H1 (cell line): Measurements from ENCODE around the gene TDRD9. TPM values are rescaled to one million over a fixed set of nuclear protein-coding genes. Genes with fewer than 3 reads are reported as not detected.

Source experiments
- CTCF ChIA-PET: fragments of 300-600 bp; sonication (Branson Sonifier 250); formaldehyde crosslinking; loops from one replicate; lab custom pipeline; 2021; ENCODE audit not compliant: partially characterized antibody; lab: Charles Lee
- POLR2A ChIA-PET: fragments of 300-600 bp; sonication (Branson Sonifier 250); formaldehyde crosslinking; loops from one replicate; lab custom pipeline; 2021; ENCODE audit warnings: inconsistent platforms; ENCODE audit not compliant: partially characterized antibody; lab: Charles Lee
- DNase-seq, 2 experiments: peaks; one replicate each; pipeline versions ENCODE4 v3.0.0 to v3.0.0-alpha.2; 2010 to 2022; ENCODE audit warnings: low spot score in 2 of 2, low read depth in 1 of 2, mixed read lengths in 1 of 2
- FAIRE-seq: peaks from 2 replicates; lab custom pipeline; 2011; peaks lifted over from hg19 to GRCh38; lab: Jason Lieb, UNC
- H2AFZ ChIP-seq: 2 replicates; pipeline ENCODE4 v1.8.1; 2012; ENCODE audit warnings: low read length, inconsistent platforms
- H2AK5ac ChIP-seq: 2 replicates; pipeline ENCODE4 v1.6.1; 2013; ENCODE audit warnings: low read depth, low read length
- H2BK120ac ChIP-seq: replicated peaks from 2 replicates; pipeline ENCODE3; 2013; ENCODE audit warnings: low read depth, low read length, inconsistent platforms
- H2BK12ac ChIP-seq: 2 replicates; pipeline ENCODE4 v1.6.1; 2013; ENCODE audit warnings: low read depth, low read length
- H2BK15ac ChIP-seq: 2 replicates; pipeline ENCODE4 v1.6.1; 2013; ENCODE audit warnings: low read length
- H2BK20ac ChIP-seq: 2 replicates; pipeline ENCODE4 v1.6.1; 2013; ENCODE audit warnings: low read length
- H2BK5ac ChIP-seq: 2 replicates; pipeline ENCODE4 v1.6.1; 2013; ENCODE audit warnings: low read depth, low read length
- H3K14ac ChIP-seq: 2 replicates; pipeline ENCODE4 v1.6.1; 2013; ENCODE audit warnings: inconsistent platforms; ENCODE audit not compliant: insufficient read length
- H3K18ac ChIP-seq: 2 replicates; pipeline ENCODE4 v1.6.1; 2013; ENCODE audit warnings: low read length; ENCODE audit errors: extremely low read depth
- H3K23ac ChIP-seq: 2 replicates; pipeline ENCODE4 v1.6.1; 2013; ENCODE audit warnings: inconsistent platforms; ENCODE audit not compliant: insufficient read length
- H3K23me2 ChIP-seq: 2 replicates; pipeline ENCODE4 v1.6.1; 2013; ENCODE audit warnings: low read depth, low read length
- H3K27ac ChIP-seq: 2 replicates; pipeline ENCODE4 v1.6.1; 2011; ENCODE audit warnings: low read depth, low read length, inconsistent platforms
- H3K27me3 ChIP-seq, 4 experiments: replicated peaks in 1 of 4; 1 replicate in 1 of 4; 2 replicates in 3 of 4; pipeline versions ENCODE4 v1.6.1 to v1.8.1; 2011 to 2013; ENCODE audit warnings: low read length in 3 of 4, mild to moderate bottlenecking in 3 of 4, inconsistent platforms in 2 of 4, mixed read lengths in 2 of 4, moderate library complexity in 1 of 4; ENCODE audit not compliant: control insufficient read depth in 3 of 4, insufficient read depth in 3 of 4; ENCODE audit errors: extremely low read depth in 1 of 4
- H3K36me3 ChIP-seq, 4 experiments: 2 replicates each; pipeline versions ENCODE4 v1.6.1 to v1.8.1; 2011 to 2013; ENCODE audit warnings: mild to moderate bottlenecking in 4 of 4, low read length in 3 of 4, moderate library complexity in 2 of 4, control low read depth in 1 of 4, inconsistent platforms in 1 of 4; ENCODE audit not compliant: insufficient read depth in 4 of 4, control insufficient read depth in 2 of 4
- H3K4ac ChIP-seq: replicated peaks from 2 replicates; pipeline ENCODE3; 2013; ENCODE audit warnings: low read length, low read depth, mixed read lengths, inconsistent platforms; ENCODE audit not compliant: insufficient read length
- H3K4me1 ChIP-seq, 4 experiments: replicated peaks in 1 of 4; 1 replicate in 1 of 4; 2 replicates in 3 of 4; pipeline versions ENCODE4 v1.6.1 to v1.8.1; 2011 to 2013; ENCODE audit warnings: low read length in 3 of 4, inconsistent platforms in 2 of 4, mixed read lengths in 1 of 4; ENCODE audit not compliant: insufficient read depth in 4 of 4, control insufficient read depth in 3 of 4
- H3K4me2 ChIP-seq, 2 experiments: 2 replicates each; pipeline versions ENCODE4 v1.6.1 to v1.8.1; 2011 to 2013; ENCODE audit warnings: low read depth in 2 of 2, low read length in 2 of 2, control low read depth in 1 of 2, inconsistent platforms in 1 of 2, mild to moderate bottlenecking in 1 of 2; ENCODE audit not compliant: insufficient read depth in 1 of 2
- H3K4me3 ChIP-seq, 4 experiments: fragments of 200-600, 300-600 bp in 1 of 4; sonication (generic), shearing (Covaris generic), sonication (Bioruptor Twin) in 1 of 4; 2 replicates each; pipeline versions ENCODE4 v1.5.1 to v1.8.1; 2011 to 2016; ENCODE audit warnings: low read length in 4 of 4, low read depth in 3 of 4, control low read depth in 2 of 4, inconsistent platforms in 2 of 4, mild to moderate bottlenecking in 2 of 4, mixed read lengths in 1 of 4, moderate library complexity in 1 of 4; ENCODE audit not compliant: insufficient read depth in 2 of 4; ENCODE audit errors: extremely low read depth in 1 of 4
- H3K56ac ChIP-seq: replicated peaks from 2 replicates; pipeline ENCODE3; 2013; ENCODE audit warnings: low read depth, mild to moderate bottlenecking, mixed read lengths, low read length, inconsistent platforms; ENCODE audit not compliant: insufficient read length
- H3K79me1 ChIP-seq: 2 replicates; pipeline ENCODE4 v1.6.1; 2013; ENCODE audit warnings: low read depth, low read length, control low read depth
- H3K79me2 ChIP-seq, 2 experiments: 2 replicates each; pipeline versions ENCODE4 v1.6.1 to v1.8.1; 2012 to 2013; ENCODE audit warnings: low read length in 2 of 2, mild to moderate bottlenecking in 2 of 2, inconsistent platforms in 1 of 2; ENCODE audit not compliant: insufficient read depth in 2 of 2, control insufficient read depth in 1 of 2
- H3K9ac ChIP-seq, 4 experiments: replicated peaks in 1 of 4; 1 replicate in 1 of 4; 2 replicates in 3 of 4; pipeline versions ENCODE4 v1.6.1 to v1.8.1; 2011 to 2013; ENCODE audit warnings: low read depth in 3 of 4, low read length in 3 of 4, control low read depth in 2 of 4, mild to moderate bottlenecking in 2 of 4, moderate library complexity in 2 of 4, inconsistent platforms in 1 of 4; ENCODE audit errors: extremely low read depth in 1 of 4
- H3K9me3 ChIP-seq, 2 experiments: 2 replicates each; pipeline versions ENCODE4 v1.6.1 to v1.8.1; 2012 to 2013; ENCODE audit warnings: mild to moderate bottlenecking in 2 of 2, moderate library complexity in 2 of 2, control low read depth in 1 of 2, inconsistent platforms in 1 of 2, low read depth in 1 of 2, low read length in 1 of 2, mixed read lengths in 1 of 2; ENCODE audit not compliant: insufficient read depth in 2 of 2
- H4K20me1 ChIP-seq, 2 experiments: replicated peaks in 1 of 2; 2 replicates each; pipeline versions ENCODE3 to v1.8.1; 2011 to 2013; ENCODE audit warnings: inconsistent platforms in 2 of 2, low read length in 2 of 2, mild to moderate bottlenecking in 1 of 2; ENCODE audit not compliant: insufficient read depth in 2 of 2, control insufficient read depth in 1 of 2
- H4K5ac ChIP-seq: 2 replicates; pipeline ENCODE4 v1.6.1; 2013; ENCODE audit warnings: low read length, low read depth, mixed read lengths, inconsistent platforms; ENCODE audit not compliant: insufficient read length
- H4K8ac ChIP-seq: 2 replicates; pipeline ENCODE4 v1.8.0; 2013; ENCODE audit warnings: mild to moderate bottlenecking, moderate library complexity, low read length, inconsistent platforms; ENCODE audit not compliant: insufficient read depth; ENCODE audit errors: extremely low read depth
- H4K91ac ChIP-seq: replicated peaks from 2 replicates; pipeline ENCODE3; 2013; ENCODE audit warnings: low read length, mixed read lengths, inconsistent platforms; ENCODE audit not compliant: insufficient read length
- CTBP2 ChIP-seq: IDR thresholded peaks from 2 replicates; pipeline ENCODE4 v1.7.0; 2011; ENCODE audit warnings: borderline replicate concordance, mild to moderate bottlenecking, moderate library complexity, mixed read lengths, low read length; ENCODE audit not compliant: insufficient read depth, insufficient read length
- EGR1 ChIP-seq: IDR thresholded peaks from 2 replicates; pipeline ENCODE4 v1.6.1; 2011; ENCODE audit warnings: low read depth, low read length, borderline replicate concordance
- KDM1A ChIP-seq: fragments of 200-600, 300-600 bp; sonication (generic); IDR thresholded peaks from 2 replicates; pipeline ENCODE4 v1.7.1; 2016; ENCODE audit warnings: mild to moderate bottlenecking, low read length, borderline replicate concordance
- SP1 ChIP-seq: IDR thresholded peaks from 2 replicates; pipeline ENCODE4 v1.6.1; 2011; ENCODE audit warnings: low read depth, low read length
- SP4 ChIP-seq: IDR thresholded peaks from 2 replicates; pipeline ENCODE4 v1.6.1; 2012; ENCODE audit warnings: low read length, inconsistent platforms
- WGBS, 2 experiments: shearing (Covaris generic) in 1 of 2; methylation state at CpG; one replicate each; pipeline versions ENCODE4 v1.1.6 to v1.1.7; 2013 to 2015; ENCODE audit warnings: low lambda C conversion rate in 2 of 2, mixed read lengths in 2 of 2, inconsistent platforms in 1 of 2, low coverage in 1 of 2, missing lambda C conversion rate in 1 of 2; ENCODE audit not compliant: insufficient replicate concordance in 2 of 2, insufficient coverage in 1 of 2, insufficient read length in 1 of 2; ENCODE audit errors: extremely low coverage in 1 of 2, missing lambda C conversion rate in 1 of 2; 5-methylcytosine and 5-hydroxymethylcytosine counted together
- polyA plus RNA-seq, 7 experiments: library from polyadenylated mRNA; depleted of rRNA in 3 of 7; stranded (reverse) in 5 of 7; unstranded in 2 of 7; fragments of >200 nt in 5 of 7; fragments of 200-250 nt in 2 of 7; gene quantifications; 1 replicate in 5 of 7; 2 replicates in 1 of 7; 4 replicates in 1 of 7; pipeline versions ENCODE4 v1.2.1 to v1.2.3, GENCODE V29; 2011 to 2013; ENCODE audit warnings: missing spikeins in 2 of 7, mixed read lengths in 2 of 7
- total RNA-seq: library from RNA; stranded (reverse); fragmentation: NEBNext Ultra II Directional; extraction: Animal tissue kit (Norgen Biotek cat#: 25700); gene quantifications from 2 replicates; pipeline ENCODE4 v1.2.1, GENCODE V29; 2021

TDRD9 gene
- total and polyA plus RNA-seq, 2 of the 8 experiments (the other 6 are each of a cell fraction or from before 2014, with no cell fraction given) = not detected

GRCh38 chr14:104009297-104009696 is 81.0 kb downstream of the TDRD9 start:
- Histone ChIP-seq H4K20me1 (no peaks in the 10 kb centered on the region), H2BK15ac (no peak overlapping the region), H3K79me1 (no peaks in the 10 kb centered on the region), H2BK5ac (no peak overlapping the region), H4K91ac (no peak overlapping the region), H2AFZ (no peak overlapping the region), H3K4me3 (no peak overlapping the region), H2AK5ac (no peak overlapping the region), H3K4me2 (no peak overlapping the region), H2BK12ac (no peak overlapping the region), H4K5ac (no peak overlapping the region), H3K27ac (no peak overlapping the region), H3K79me2 (no peaks in the 10 kb centered on the region), H2BK120ac (no peak overlapping the region), H3K27me3 (no peaks in the 10 kb centered on the region), H4K8ac (no peak overlapping the region), H3K23me2 (no peaks in the 10 kb centered on the region), H2BK20ac (no peak overlapping the region), H3K9ac (no peak overlapping the region), H3K56ac (no peak overlapping the region), H3K9me3 (no peaks in the 10 kb centered on the region), H3K4ac (no peak overlapping the region), H3K36me3 (no peaks in the 10 kb centered on the region), H3K23ac (no peak overlapping the region), H3K18ac (no peak overlapping the region), H3K4me1 (no peaks in the 10 kb centered on the region), H3K14ac (no peak overlapping the region)
- DNase-seq (no peak), FAIRE-seq (no peak)
- TF ChIP-seq CTBP2 (no peak), EGR1 (no peak), KDM1A (no peak), SP4 (no peak), SP1 (no peak)
- 75% methylated on average over 1 of the region's 1 CpG; no CpG with 5 or more reads in 1 of the 2 experiments for WGBS, 2 experiments
- CTCF ChIA-PET = interaction anchor here (0.9 to 2.9 kb wide), 4 partner anchors 8 to 109 kb away, joined by 3 to 10 read pairs (median 5); no protein-coding TSS in a partner anchor
- POLR2A ChIA-PET = interaction anchor here (0.6 kb wide), 1 partner anchor 9 kb away, joined by 3 read pairs; no protein-coding TSS in a partner anchor
